GM23338 (cell line): Measurements from ENCODE around the gene FOXL1. TPM values are rescaled to one million over a fixed set of nuclear protein-coding genes. Genes with fewer than 3 reads are reported as not detected.

Experiments
- ATAC-seq: fragments of 200-7000 bp; cut with Tn5 transposase; 3 replicates; pipeline ENCODE4 v1.9.1; 2020
- DNase-seq: peaks from one replicate; pipeline ENCODE4 v3.0.0-alpha.2; 2015; ENCODE audit warnings: low spot score
- H2AFZ ChIP-seq: fragments of 200-600 bp; sonication (generic); 2 replicates; pipeline ENCODE4 v1.8.0; 2016; ENCODE audit warnings: antibody characterized with exemption, mild to moderate bottlenecking, moderate library complexity
- H3F3A ChIP-seq: fragments of 200-600 bp; sonication (generic); replicated peaks from 2 replicates; pipeline ENCODE4 v1.8.0; 2017; ENCODE audit warnings: antibody characterized with exemption, mixed run types, low read depth
- H3K27ac ChIP-seq: fragments of 200-600 bp; sonication (generic); 2 replicates; pipeline ENCODE4 v1.6.1; 2016; ENCODE audit warnings: low read depth
- H3K27me3 ChIP-seq: fragments of 200-600 bp; sonication (generic); 2 replicates; pipeline ENCODE4 v1.8.0; 2016; ENCODE audit warnings: mild to moderate bottlenecking, mixed run types, moderate library complexity; ENCODE audit not compliant: insufficient read depth
- H3K36me3 ChIP-seq: fragments of 200-600 bp; sonication (generic); 2 replicates; pipeline ENCODE4 v1.8.0; 2016; ENCODE audit warnings: mild to moderate bottlenecking; ENCODE audit not compliant: insufficient read depth
- H3K4me1 ChIP-seq: fragments of 200-600 bp; sonication (generic); 2 replicates; pipeline ENCODE4 v1.8.0; 2016; ENCODE audit warnings: mild to moderate bottlenecking, moderate library complexity; ENCODE audit not compliant: insufficient read depth
- H3K4me2 ChIP-seq: fragments of 200-600 bp; sonication (generic); 2 replicates; pipeline ENCODE4 v1.7.1; 2017; ENCODE audit warnings: mixed run types
- H3K4me3 ChIP-seq: fragments of 200-600 bp; sonication (generic); 2 replicates; pipeline ENCODE4 v1.6.1; 2016; ENCODE audit warnings: mixed run types
- H3K79me2 ChIP-seq: fragments of 200-600 bp; sonication (generic); replicated peaks from 2 replicates; pipeline ENCODE4 v1.8.0; 2017; ENCODE audit warnings: mild to moderate bottlenecking; ENCODE audit not compliant: insufficient read depth
- H3K9me2 ChIP-seq: fragments of 200-600 bp; sonication (generic); 2 replicates; pipeline ENCODE4 v1.8.0; 2017; ENCODE audit not compliant: insufficient read depth
- H4K20me1 ChIP-seq: fragments of 200-600 bp; sonication (generic); replicated peaks from 2 replicates; pipeline ENCODE4 v1.8.0; 2017; ENCODE audit warnings: mild to moderate bottlenecking; ENCODE audit not compliant: insufficient read depth
- H3K27ac Mint-ChIP-seq: 2 replicates; pipeline ENCODE4 v1.8.0; 2020; ENCODE audit warnings: inconsistent platforms, mild to moderate bottlenecking, moderate library complexity, mixed read lengths
- H3K27me3 Mint-ChIP-seq: 3 replicates; pipeline ENCODE4 v1.8.0; 2022; ENCODE audit warnings: low read depth, mild to moderate bottlenecking, moderate library complexity, mixed read lengths, inconsistent platforms; ENCODE audit not compliant: insufficient read depth, poor library complexity
- H3K36me3 Mint-ChIP-seq: 3 replicates; pipeline ENCODE4 v1.8.0; 2021; ENCODE audit warnings: low read depth, mild to moderate bottlenecking, inconsistent platforms, moderate library complexity, mixed read lengths
- H3K4me1 Mint-ChIP-seq: 3 replicates; pipeline ENCODE4 v1.8.0; 2020; ENCODE audit warnings: mild to moderate bottlenecking, inconsistent platforms, mixed read lengths
- H3K4me3 Mint-ChIP-seq: 3 replicates; pipeline ENCODE4 v1.8.0; 2021; ENCODE audit warnings: moderate library complexity, mild to moderate bottlenecking, inconsistent platforms, mixed read lengths
- H3K9me3 Mint-ChIP-seq: 3 replicates; pipeline ENCODE4 v1.8.0; 2020; ENCODE audit warnings: moderate library complexity, mild to moderate bottlenecking, inconsistent platforms, mixed read lengths
- CREB1 ChIP-seq: fragments of 250-450 bp; sonication (Bioruptor Pico); IDR thresholded peaks from 2 replicates; pipeline ENCODE4 v1.5.0; 2020; ENCODE audit warnings: low read depth, mild to moderate bottlenecking, moderate library complexity
- CTCF ChIP-seq, 2 experiments: fragments of 200-600 bp in 1 of 2; sonication (generic) in 1 of 2; conservative IDR thresholded peaks; 2 replicates each; pipeline versions ENCODE4 v1.5.1 to v1.6.1; 2016 to 2017; ENCODE audit warnings: antibody characterized with exemption in 2 of 2, low read depth in 2 of 2, mild to moderate bottlenecking in 2 of 2, moderate library complexity in 1 of 2
- ETS1 ChIP-seq: IDR thresholded peaks from 2 replicates; pipeline ENCODE4 v1.6.1; 2016; ENCODE audit warnings: antibody characterized with exemption
- EZH2 ChIP-seq: fragments of 200-600 bp; sonication (generic); IDR thresholded peaks from one replicate; pipeline ENCODE4 v1.8.0; 2017; ENCODE audit warnings: antibody characterized with exemption, mild to moderate bottlenecking, low read depth; ENCODE audit not compliant: unreplicated experiment
- EZH2phosphoT487 ChIP-seq: fragments of 200-600 bp; sonication (generic); IDR thresholded peaks from one replicate; pipeline ENCODE4 v1.8.1; 2018; ENCODE audit warnings: antibody characterized with exemption; ENCODE audit not compliant: unreplicated experiment
- JUNB ChIP-seq: IDR thresholded peaks from one replicate; pipeline ENCODE4 v1.6.1; 2016; ENCODE audit warnings: antibody characterized with exemption; ENCODE audit not compliant: unreplicated experiment
- NANOG ChIP-seq: IDR thresholded peaks from 2 replicates; pipeline ENCODE4 v1.6.1; 2016; ENCODE audit warnings: antibody characterized with exemption, borderline replicate concordance
- POLR2AphosphoS5 ChIP-seq: IDR thresholded peaks from 2 replicates; pipeline ENCODE4 v1.6.1; 2016; ENCODE audit warnings: antibody characterized with exemption, low read depth
- REST ChIP-seq: IDR thresholded peaks from one replicate; pipeline ENCODE4 v1.6.1; 2018; ENCODE audit warnings: antibody characterized with exemption; ENCODE audit not compliant: unreplicated experiment
- STAT1 ChIP-seq: IDR thresholded peaks from one replicate; pipeline ENCODE4 v1.6.1; 2016; ENCODE audit warnings: antibody characterized with exemption; ENCODE audit not compliant: unreplicated experiment
- ZNF114 ChIP-seq: fragments of 250-450 bp; sonication (Bioruptor Pico); IDR thresholded peaks from 2 replicates; pipeline ENCODE4 v1.5.0; 2020; ENCODE audit warnings: mild to moderate bottlenecking, moderate library complexity
- ZNF331 ChIP-seq: fragments of 250-450 bp; sonication (Bioruptor Pico); IDR thresholded peaks from 2 replicates; pipeline ENCODE4 v1.5.0; 2020; ENCODE audit warnings: low read depth, mild to moderate bottlenecking, moderate library complexity
- polyA plus RNA-seq: library from polyadenylated mRNA; unstranded; fragments of >200 nt; fragmentation: Nextera tagmentation; extraction: Ambion mirVana; gene quantifications from 2 replicates; pipeline ENCODE4 v1.2.1, GENCODE V29; 2016
- total RNA-seq: library from RNA; depleted of rRNA; stranded (reverse); fragments of >200 nt; shearing (Covaris generic); gene quantifications from 2 replicates; pipeline ENCODE4 v1.2.3, GENCODE V29; 2014
- TF ChIP-seq, protein P1 (sequence below): fragments of 250-450 bp; sonication (Bioruptor Pico); IDR thresholded peaks from 2 replicates; pipeline ENCODE4 v1.5.0; 2020; ENCODE audit warnings: mild to moderate bottlenecking, moderate library complexity

The FOXL1 gene
- total and polyA plus RNA-seq, 2 experiments from 2014 or later, result 0.31 TPM; not detected in 1

DNA sequence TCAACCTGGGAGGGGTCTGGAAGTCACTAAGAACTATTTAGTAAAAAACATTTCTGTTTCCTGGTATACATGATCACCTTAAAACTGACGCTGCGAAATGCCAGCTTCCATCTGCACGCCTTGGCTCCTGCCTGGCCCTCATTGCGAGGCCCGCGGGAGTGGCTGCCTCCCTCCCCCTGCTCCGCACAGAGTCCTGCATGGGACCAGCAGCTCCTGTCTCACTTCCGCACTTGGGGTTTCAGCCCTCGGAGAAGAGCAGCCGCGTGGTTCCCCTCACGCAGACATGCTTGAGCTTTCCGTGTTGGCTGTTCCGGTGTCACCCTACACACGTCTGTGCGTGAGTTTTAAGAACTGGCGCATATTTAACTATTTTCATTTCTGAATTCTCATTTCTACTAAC lies 41.7 kb upstream of the FOXL1 start:
- DNase-seq (no peak), ATAC-seq (no peak)
- Mint-ChIP-seq H3K4me1 (no peaks in the 10 kb centered on the region), H3K27me3 (peaks cover 3% of the 10 kb centered on the region), H3K27ac (no peak overlapping the region), H3K4me3 (no peak overlapping the region), H3K36me3 (peaks cover 10% of the 10 kb centered on the region; the same call in 2 of the 3 replicates), H3K9me3 (no peaks in the 10 kb centered on the region)
- Histone ChIP-seq H4K20me1 (no peaks in the 10 kb centered on the region), H2AFZ (no peak overlapping the region), H3K9me2 (no peaks in the 10 kb centered on the region), H3K4me1 (no peaks in the 10 kb centered on the region), H3K4me3 (no peak overlapping the region), H3K36me3 (no peaks in the 10 kb centered on the region; the same call in 1 of the 2 replicates), H3F3A (no peaks in the 10 kb centered on the region), H3K27ac (no peak overlapping the region), H3K79me2 (no peaks in the 10 kb centered on the region), H3K4me2 (no peak overlapping the region), H3K27me3 (no peaks in the 10 kb centered on the region)
- TF ChIP-seq CTCF (conservative IDR thresholded peaks at IDR 0.05; ENCODE audit: low read depth in 2 of 2) (no peak), EZH2phosphoT487 (no peak), REST (no peak), CREB1 (CRISPR knock-in tag) (no peak), NANOG (no peak), ZNF331 (CRISPR knock-in tag) (no peak), ZNF114 (no peak), JUNB (no peak), STAT1 (no peak), POLR2AphosphoS5 (no peak), ETS1 (no peak), EZH2 (no peak)
- TF ChIP-seq, protein P1, sequence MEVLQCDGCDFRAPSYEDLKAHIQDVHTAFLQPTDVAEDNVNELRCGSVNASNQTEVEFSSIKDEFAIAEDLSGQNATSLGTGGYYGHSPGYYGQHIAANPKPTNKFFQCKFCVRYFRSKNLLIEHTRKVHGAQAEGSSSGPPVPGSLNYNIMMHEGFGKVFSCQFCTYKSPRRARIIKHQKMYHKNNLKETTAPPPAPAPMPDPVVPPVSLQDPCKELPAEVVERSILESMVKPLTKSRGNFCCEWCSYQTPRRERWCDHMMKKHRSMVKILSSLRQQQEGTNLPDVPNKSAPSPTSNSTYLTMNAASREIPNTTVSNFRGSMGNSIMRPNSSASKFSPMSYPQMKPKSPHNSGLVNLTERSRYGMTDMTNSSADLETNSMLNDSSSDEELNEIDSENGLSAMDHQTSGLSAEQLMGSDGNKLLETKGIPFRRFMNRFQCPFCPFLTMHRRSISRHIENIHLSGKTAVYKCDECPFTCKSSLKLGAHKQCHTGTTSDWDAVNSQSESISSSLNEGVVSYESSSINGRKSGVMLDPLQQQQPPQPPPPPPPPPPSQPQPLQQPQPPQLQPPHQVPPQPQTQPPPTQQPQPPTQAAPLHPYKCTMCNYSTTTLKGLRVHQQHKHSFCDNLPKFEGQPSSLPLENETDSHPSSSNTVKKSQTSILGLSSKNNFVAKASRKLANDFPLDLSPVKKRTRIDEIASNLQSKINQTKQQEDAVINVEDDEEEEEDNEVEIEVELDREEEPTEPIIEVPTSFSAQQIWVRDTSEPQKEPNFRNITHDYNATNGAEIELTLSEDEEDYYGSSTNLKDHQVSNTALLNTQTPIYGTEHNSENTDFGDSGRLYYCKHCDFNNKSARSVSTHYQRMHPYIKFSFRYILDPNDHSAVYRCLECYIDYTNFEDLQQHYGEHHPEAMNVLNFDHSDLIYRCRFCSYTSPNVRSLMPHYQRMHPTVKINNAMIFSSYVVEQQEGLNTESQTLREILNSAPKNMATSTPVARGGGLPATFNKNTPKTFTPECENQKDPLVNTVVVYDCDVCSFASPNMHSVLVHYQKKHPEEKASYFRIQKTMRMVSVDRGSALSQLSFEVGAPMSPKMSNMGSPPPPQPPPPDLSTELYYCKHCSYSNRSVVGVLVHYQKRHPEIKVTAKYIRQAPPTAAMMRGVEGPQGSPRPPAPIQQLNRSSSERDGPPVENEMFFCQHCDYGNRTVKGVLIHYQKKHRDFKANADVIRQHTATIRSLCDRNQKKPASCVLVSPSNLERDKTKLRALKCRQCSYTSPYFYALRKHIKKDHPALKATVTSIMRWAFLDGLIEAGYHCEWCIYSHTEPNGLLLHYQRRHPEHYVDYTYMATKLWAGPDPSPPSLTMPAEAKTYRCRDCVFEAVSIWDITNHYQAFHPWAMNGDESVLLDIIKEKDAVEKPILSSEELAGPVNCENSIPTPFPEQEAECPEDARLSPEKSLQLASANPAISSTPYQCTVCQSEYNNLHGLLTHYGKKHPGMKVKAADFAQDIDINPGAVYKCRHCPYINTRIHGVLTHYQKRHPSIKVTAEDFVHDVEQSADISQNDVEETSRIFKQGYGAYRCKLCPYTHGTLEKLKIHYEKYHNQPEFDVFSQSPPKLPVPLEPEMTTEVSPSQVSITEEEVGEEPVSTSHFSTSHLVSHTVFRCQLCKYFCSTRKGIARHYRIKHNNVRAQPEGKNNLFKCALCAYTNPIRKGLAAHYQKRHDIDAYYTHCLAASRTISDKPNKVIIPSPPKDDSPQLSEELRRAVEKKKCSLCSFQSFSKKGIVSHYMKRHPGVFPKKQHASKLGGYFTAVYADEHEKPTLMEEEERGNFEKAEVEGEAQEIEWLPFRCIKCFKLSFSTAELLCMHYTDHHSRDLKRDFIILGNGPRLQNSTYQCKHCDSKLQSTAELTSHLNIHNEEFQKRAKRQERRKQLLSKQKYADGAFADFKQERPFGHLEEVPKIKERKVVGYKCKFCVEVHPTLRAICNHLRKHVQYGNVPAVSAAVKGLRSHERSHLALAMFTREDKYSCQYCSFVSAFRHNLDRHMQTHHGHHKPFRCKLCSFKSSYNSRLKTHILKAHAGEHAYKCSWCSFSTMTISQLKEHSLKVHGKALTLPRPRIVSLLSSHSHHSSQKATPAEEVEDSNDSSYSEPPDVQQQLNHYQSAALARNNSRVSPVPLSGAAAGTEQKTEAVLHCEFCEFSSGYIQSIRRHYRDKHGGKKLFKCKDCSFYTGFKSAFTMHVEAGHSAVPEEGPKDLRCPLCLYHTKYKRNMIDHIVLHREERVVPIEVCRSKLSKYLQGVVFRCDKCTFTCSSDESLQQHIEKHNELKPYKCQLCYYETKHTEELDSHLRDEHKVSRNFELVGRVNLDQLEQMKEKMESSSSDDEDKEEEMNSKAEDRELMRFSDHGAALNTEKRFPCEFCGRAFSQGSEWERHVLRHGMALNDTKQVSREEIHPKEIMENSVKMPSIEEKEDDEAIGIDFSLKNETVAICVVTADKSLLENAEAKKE, result no peak
